HG03442 (cell line): ENCODE measurements around the gene PPT1.

Source experiments
- ATAC-seq: cut with Tn5 transposase; IDR thresholded peaks from one replicate; pipeline ENCODE4 v1.9.1; 2021; ENCODE audit warnings: mild to moderate bottlenecking, moderate library complexity; ENCODE audit not compliant: unreplicated experiment

The PPT1 gene

DNA sequence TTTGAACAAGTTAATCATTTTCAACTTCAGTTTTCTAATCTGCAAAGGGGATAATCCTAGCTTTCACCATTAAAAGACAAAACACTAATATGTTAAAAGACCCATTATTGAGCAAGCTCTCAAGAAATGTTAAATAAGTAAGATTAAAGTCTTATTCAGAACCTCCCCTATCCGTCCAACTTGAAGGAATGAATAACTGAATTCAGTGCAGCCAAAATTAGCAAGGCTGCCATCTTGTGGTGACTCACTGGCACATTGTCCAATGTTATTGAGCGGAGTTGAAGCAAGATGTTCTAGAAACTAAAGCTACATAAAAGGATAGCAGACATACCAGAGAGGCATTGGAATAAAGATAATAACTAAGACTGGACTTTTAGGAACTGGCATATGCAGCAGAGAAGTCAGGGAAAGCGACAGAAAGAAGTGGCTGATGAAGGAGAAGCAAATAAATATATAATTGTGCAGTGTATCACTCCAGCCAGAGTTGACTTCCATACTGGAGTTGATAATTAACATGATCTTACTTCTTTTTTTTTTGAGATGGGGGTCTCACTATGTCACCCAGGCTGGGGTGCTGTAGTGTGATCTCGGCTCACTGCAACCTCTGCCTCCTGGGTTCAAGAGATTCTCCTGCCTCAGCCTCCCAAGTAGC is 64.7 kb downstream of the PPT1 start:
- no peak for ATAC-seq

DNA sequence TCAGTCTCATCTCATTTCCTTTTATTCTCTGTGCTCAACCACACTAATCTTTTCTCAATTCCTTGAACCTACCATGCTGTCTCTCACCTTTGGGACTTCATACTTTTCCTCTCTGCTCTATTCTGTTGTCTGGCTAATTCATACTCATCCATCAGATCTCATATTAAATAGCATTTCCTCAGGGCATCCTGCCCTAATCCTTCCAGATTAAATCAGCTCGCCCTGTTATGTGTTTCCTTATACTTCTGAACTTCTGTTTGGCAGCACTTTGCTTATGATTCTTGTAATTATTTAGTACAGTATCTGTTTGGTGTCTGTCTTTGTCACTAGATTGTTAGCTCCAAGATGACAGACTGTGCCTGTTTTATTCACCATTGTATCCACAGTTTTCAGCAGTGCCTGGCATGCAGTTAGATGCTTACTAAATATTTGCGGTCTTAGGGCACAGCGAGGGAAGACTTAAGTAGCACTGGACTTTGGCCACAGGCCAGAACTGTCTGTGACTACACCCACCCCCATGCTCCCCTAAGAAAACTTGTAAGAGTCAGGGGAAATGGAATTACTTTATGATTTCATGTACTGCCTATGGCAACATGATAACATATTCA is 66.4 kb downstream of the PPT1 start:
- no peak for ATAC-seq

DNA sequence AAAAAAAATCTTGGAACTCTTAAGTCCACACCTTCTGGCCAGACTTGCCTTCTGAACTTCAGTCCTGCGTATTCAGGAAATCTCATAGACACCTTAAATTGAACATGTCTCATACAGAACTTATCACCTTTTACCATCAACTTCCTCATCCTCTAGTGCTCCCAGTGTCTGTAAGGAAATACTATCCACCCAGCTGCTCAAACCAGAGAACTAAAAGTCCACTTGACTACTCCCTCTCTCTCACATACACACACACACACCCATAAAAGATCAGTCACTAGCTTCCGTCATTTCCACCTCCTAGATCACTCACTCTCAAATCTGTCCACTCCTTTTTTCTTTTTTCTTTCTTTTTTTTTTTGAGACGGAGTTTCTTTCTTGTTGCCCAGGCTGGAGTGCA is 67.4 kb downstream of the PPT1 start:
- ATAC-seq = no peak

DNA sequence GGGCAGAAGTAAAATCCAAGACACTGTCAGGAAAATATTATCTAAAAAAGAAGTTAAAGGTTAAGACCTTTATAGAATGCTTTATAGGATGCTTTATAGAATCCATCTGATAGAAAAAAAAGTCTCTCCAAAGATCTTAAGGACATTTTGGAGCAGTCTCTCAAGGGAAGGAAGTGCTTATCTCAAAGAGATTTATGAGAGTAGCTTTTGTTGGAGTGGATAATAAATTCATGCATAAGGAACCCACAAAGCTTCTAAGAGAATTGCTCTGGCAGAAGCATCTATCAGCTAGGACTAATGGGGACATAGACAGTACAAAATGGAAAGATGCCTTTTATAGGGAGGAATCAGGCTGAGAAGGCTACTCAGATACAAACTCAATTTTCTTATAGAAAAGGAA is 69.4 kb downstream of the PPT1 start:
- no peak for ATAC-seq

DNA sequence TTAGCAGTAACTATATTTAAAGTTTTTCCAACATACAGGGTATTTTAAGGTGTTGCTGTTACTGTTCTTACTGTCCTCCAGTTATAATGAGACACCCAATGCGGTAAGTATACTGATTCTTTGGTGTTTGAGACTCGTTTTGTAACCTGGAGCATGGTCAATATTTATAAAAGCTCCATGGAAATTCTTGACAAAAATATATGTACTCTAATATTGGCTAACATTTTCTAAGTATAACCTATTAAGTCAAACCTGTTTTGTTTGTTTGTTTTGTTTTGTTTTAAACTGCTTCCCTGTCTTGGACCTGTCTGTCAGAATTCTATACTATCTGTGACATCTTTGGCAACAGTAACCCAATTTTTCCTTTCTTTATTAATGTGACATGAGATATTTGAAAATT is 72.4 kb downstream of the PPT1 start:
- no peak for ATAC-seq

DNA sequence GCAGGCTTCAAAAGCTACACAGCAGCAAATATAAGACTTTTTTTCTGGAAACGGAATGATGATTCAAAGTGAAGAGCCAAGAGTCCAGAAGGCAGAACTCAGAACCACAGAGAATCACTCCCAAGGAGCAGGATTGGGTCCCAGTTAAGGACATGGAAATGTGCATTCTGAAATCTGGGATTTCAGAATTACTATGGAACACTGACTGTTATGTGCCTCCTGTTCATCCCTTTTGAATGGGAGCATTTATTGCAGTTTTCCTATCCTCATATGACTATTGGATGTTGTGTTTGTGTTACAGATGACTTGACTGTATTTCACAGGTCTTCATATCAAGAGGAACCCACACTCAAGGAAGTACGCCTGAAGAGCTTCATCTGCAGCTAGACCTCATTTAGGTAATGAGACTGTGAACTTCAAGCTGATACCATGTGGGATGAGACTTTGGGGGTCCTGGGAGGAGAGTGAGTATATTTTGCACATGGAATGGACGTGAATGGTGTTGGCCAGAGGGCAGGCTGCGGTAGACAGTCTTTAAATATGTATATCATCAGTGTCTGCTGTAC is 73.6 kb downstream of the PPT1 start:
- ATAC-seq = no peak
